ENCODE data around the gene RETSAT. TPM values are rescaled to one million over a fixed set of nuclear protein-coding genes. Genes with fewer than 3 reads are reported as not detected.
"Not testable (repeated sequence)": the region's sequence is repeated elsewhere in the genome, so short reads cannot be mapped to it uniquely, and the experiment has no call there.

Gene RETSAT
- total RNA-seq, 1 experiment from 2014 or later: 32.3 TPM

DNA sequence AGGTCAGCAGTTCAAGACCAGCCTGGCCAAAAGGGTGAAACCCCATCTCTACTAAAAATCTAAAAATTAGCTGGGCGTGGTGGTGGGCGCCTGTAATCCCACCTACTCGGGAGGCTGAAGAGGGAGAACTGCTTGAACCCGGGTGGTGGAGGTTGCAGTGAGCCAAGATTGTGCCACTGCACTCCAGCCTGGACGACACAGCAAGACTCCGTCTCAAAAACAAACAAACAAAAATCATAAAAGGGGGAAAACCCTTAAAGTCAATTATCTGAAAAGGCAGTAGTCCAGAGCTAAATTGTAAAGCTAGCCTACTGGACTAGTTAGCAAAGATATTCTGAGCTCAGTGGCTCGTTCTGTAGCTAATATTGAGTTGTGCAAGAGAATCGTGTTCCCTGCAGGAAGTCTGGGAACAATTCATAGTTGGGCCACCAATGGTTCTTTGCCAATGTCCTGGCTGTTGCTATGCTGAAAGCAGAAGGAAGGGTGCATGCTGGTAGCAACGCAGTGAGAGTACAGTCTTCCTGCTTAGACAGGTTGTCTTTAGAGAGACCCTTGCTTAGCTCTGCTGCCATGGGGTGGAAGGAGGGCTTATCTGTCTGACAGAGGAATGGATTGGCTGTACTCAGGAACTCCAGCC lies 30.9 kb downstream of the RETSAT start:
- peaks cover 25% of the 10 kb centered on the region for H3K4me1 ChIP-seq
- no peak for DNase-seq
- H3K27me3 Mint-ChIP-seq (ENCODE audit: insufficient read depth, unreplicated experiment): no peaks in the 10 kb centered on the region
- TF ChIP-seq, protein P1, sequence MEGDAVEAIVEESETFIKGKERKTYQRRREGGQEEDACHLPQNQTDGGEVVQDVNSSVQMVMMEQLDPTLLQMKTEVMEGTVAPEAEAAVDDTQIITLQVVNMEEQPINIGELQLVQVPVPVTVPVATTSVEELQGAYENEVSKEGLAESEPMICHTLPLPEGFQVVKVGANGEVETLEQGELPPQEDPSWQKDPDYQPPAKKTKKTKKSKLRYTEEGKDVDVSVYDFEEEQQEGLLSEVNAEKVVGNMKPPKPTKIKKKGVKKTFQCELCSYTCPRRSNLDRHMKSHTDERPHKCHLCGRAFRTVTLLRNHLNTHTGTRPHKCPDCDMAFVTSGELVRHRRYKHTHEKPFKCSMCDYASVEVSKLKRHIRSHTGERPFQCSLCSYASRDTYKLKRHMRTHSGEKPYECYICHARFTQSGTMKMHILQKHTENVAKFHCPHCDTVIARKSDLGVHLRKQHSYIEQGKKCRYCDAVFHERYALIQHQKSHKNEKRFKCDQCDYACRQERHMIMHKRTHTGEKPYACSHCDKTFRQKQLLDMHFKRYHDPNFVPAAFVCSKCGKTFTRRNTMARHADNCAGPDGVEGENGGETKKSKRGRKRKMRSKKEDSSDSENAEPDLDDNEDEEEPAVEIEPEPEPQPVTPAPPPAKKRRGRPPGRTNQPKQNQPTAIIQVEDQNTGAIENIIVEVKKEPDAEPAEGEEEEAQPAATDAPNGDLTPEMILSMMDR (IDR thresholded peaks at IDR 0.05; ENCODE audit: insufficient read depth in 1 of 2, low read depth in 1 of 2, low read length in 1 of 2, severe bottlenecking in 1 of 2, unreplicated experiment in 1 of 2): no peak
- peaks cover 84% of the 10 kb centered on the region for H3K36me3 Mint-ChIP-seq (ENCODE audit: insufficient read depth, unreplicated experiment)
- H3K27ac Mint-ChIP-seq (ENCODE audit: unreplicated experiment): no peak overlapping the region
- H3K27me3 ChIP-seq (replicated peaks; ENCODE audit: control insufficient read depth, insufficient read depth, low read length): no peaks in the 10 kb centered on the region
- peaks cover 8% of the 10 kb centered on the region for H3K36me3 ChIP-seq (ENCODE audit: control insufficient read depth, insufficient read depth, low read length)
- no peak overlapping the region for H3K4me3 Mint-ChIP-seq (ENCODE audit: unreplicated experiment)
- no peaks in the 10 kb centered on the region for H3K9me3 Mint-ChIP-seq (ENCODE audit: unreplicated experiment)
- no TSS peak for BruUV-seq (replicated peaks)
- no peaks in the 10 kb centered on the region for H3K9me3 ChIP-seq
- ChIA-PET CTCF (no interaction called here), POLR2A (interaction anchor here (0.6 kb wide), 1 partner anchor 110 kb away, joined by 4 read pairs; no protein-coding TSS in a partner anchor)
- H3K4me1 Mint-ChIP-seq (ENCODE audit: low read depth, unreplicated experiment): peaks cover 29% of the 10 kb centered on the region
- H3K4me3 ChIP-seq (ENCODE audit: low read depth, low read length): no peak overlapping the region
- intact Hi-C loops (cut with micrococcal nuclease; ENCODE audit: unreplicated experiment): no loop called here

DNA sequence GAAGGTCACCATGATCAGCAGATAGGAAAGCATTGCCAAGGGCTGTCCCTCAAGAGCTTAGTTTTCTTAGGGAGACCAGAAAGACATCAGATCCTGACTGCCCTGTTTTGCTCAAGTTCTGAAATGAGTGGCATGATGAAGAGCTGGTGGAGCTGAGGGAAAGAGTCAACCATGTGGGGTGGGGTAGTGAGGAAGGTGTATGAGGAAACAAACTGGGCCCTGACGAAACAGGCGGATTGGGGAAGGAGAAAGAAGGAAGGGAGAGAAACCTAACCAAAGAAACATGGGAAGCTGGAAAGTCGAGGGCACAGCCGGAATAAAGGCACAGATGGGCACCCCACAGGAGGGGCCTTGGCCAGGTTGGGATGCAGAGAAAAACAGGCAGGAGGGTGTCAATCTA lies 34.5 kb downstream of the RETSAT start:
- Mint-ChIP-seq H3K4me3 (ENCODE audit: unreplicated experiment) (no peak overlapping the region), H3K27ac (ENCODE audit: unreplicated experiment) (no peak overlapping the region), H3K27me3 (ENCODE audit: insufficient read depth, unreplicated experiment) (no peaks in the 10 kb centered on the region), H3K4me1 (ENCODE audit: low read depth, unreplicated experiment) (peaks cover 10% of the 10 kb centered on the region), H3K36me3 (ENCODE audit: insufficient read depth, unreplicated experiment) (peaks cover 78% of the 10 kb centered on the region), H3K9me3 (ENCODE audit: unreplicated experiment) (no peaks in the 10 kb centered on the region)
- intact Hi-C loops (cut with micrococcal nuclease; ENCODE audit: unreplicated experiment): no loop called here
- no peak for DNase-seq
- no TSS peak for BruUV-seq (replicated peaks)
- ChIA-PET POLR2A (interaction anchor here (0.5 to 0.7 kb wide), 2 partner anchors 242 to 278 kb away, joined by 3 read pairs; partner anchors contain the start of gene GGCX), CTCF (no interaction called here)
- Histone ChIP-seq H3K4me1 (peaks cover 6% of the 10 kb centered on the region), H3K27me3 (replicated peaks; ENCODE audit: control insufficient read depth, insufficient read depth, low read length) (no peaks in the 10 kb centered on the region), H3K9me3 (no peaks in the 10 kb centered on the region), H3K4me3 (ENCODE audit: low read depth, low read length) (no peak overlapping the region), H3K36me3 (ENCODE audit: control insufficient read depth, insufficient read depth, low read length) (peaks cover 8% of the 10 kb centered on the region)
- TF ChIP-seq, protein P1 (IDR thresholded peaks at IDR 0.05; ENCODE audit: insufficient read depth in 1 of 2, low read depth in 1 of 2, low read length in 1 of 2, severe bottlenecking in 1 of 2, unreplicated experiment in 1 of 2): no peak

DNA sequence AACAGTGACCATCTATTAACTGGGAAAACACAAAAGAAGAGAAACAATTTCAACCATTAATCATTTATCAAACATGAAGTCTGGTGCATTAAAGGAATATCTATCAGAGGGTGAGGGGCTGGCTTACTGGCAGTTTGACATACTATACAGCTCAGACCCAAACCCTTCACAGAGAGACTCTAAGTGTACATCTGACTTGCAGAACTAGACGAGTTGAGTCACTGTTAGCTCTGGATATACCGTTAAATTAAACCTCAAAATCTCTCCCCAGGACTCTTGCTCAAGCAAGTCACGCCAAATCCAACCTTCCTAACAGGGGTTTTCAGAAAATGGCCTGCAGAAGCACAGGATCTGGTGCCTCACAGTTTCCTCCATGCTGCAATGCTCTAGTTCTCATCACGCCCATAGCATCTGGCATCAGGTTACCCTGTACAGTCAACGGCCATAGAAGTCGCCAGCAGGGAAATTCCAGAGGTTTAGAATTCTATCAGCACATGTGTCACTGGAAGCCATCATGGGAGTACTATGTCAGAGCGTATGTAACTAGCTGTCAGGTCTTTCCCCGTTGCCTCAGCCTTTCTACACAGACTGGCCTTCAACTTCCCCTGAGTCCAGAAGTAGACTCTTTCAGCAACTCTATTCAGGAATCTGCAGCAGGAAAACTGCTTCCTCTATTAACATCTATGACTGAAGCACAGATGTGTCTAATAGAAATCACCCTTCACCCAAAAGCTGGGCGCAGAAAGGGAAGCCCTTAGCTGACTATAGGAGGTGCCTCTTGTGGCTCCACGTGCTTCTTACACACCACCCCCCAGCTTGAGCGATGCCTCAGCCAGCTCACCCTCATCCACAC lies 35.9 kb downstream of the RETSAT start:
- H3K9me3 ChIP-seq: no peaks in the 10 kb centered on the region
- no peaks in the 10 kb centered on the region for H3K27me3 ChIP-seq (replicated peaks; ENCODE audit: control insufficient read depth, insufficient read depth, low read length)
- Mint-ChIP-seq H3K36me3 (ENCODE audit: insufficient read depth, unreplicated experiment) (peaks cover 64% of the 10 kb centered on the region), H3K27me3 (ENCODE audit: insufficient read depth, unreplicated experiment) (no peaks in the 10 kb centered on the region), H3K9me3 (ENCODE audit: unreplicated experiment) (no peaks in the 10 kb centered on the region), H3K4me3 (ENCODE audit: unreplicated experiment) (no peak overlapping the region), H3K27ac (ENCODE audit: unreplicated experiment) (no peak overlapping the region), H3K4me1 (ENCODE audit: low read depth, unreplicated experiment) (peaks cover 7% of the 10 kb centered on the region)
- ChIA-PET CTCF (interaction anchor here (0.7 kb wide), 1 partner anchor 233 kb away, joined by 3 read pairs; no protein-coding TSS in a partner anchor), POLR2A (interaction anchor here (0.7 kb wide), 2 partner anchors 9 to 24 kb away, joined by 3 to 4 read pairs; no protein-coding TSS in a partner anchor)
- BruUV-seq (replicated peaks): TSS peak; percentile 2
- TF ChIP-seq, protein P1 (IDR thresholded peaks at IDR 0.05; ENCODE audit: insufficient read depth in 1 of 2, low read depth in 1 of 2, low read length in 1 of 2, severe bottlenecking in 1 of 2, unreplicated experiment in 1 of 2): no peak
- DNase-seq: no peak
- intact Hi-C loops (cut with micrococcal nuclease; ENCODE audit: unreplicated experiment): no loop called here
- no peaks in the 10 kb centered on the region for H3K4me1 ChIP-seq
- H3K36me3 ChIP-seq (ENCODE audit: control insufficient read depth, insufficient read depth, low read length): peaks cover 4% of the 10 kb centered on the region
- H3K4me3 ChIP-seq (ENCODE audit: low read depth, low read length): no peak overlapping the region

DNA sequence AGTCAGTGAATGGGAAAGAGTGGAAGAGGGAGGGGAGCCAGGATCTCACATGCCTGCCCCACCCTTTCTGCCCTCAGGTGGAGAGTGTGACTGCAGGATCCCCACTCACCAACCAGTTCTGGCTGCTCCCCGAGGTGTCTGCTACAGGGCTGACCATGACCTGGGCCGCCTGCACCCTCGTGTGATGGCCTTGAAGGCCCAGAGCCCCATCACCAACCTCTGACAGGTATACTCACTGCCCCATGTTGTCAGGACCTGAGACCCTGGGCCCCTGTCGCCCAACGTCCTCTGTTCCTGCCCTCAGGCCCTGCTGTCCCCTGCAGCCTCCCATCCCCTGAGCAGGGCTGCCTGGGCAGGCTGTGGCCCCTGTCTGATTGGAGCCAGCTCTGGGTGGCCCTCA lies 38.4 kb downstream of the RETSAT start:
- H3K4me3 ChIP-seq (ENCODE audit: low read depth, low read length); H3K36me3 ChIP-seq (ENCODE audit: control insufficient read depth, insufficient read depth, low read length); H3K9me3 Mint-ChIP-seq (ENCODE audit: unreplicated experiment); intact Hi-C loops (cut with micrococcal nuclease; ENCODE audit: unreplicated experiment); CTCF ChIA-PET; H3K4me3 Mint-ChIP-seq (ENCODE audit: unreplicated experiment); H3K27me3 ChIP-seq (replicated peaks; ENCODE audit: control insufficient read depth, insufficient read depth, low read length); BruUV-seq (replicated peaks); H3K27ac Mint-ChIP-seq (ENCODE audit: unreplicated experiment); H3K4me1 ChIP-seq; H3K9me3 ChIP-seq; DNase-seq; H3K4me1 Mint-ChIP-seq (ENCODE audit: low read depth, unreplicated experiment); H3K27me3 Mint-ChIP-seq (ENCODE audit: insufficient read depth, unreplicated experiment); POLR2A ChIA-PET: not testable (repeated sequence)
- peaks cover 44% of the 10 kb centered on the region for H3K36me3 Mint-ChIP-seq (ENCODE audit: insufficient read depth, unreplicated experiment)
